HG03196 (cell line): ENCODE measurements around the gene EPS15.
"Not testable (repeated sequence)": the region's sequence is repeated elsewhere in the genome, so short reads cannot be mapped to it uniquely, and the experiment has no call there.

Experiments
- ATAC-seq: cut with Tn5 transposase; IDR thresholded peaks from one replicate; pipeline ENCODE4 v1.9.1; 2021; ENCODE audit not compliant: unreplicated experiment

Gene EPS15

DNA sequence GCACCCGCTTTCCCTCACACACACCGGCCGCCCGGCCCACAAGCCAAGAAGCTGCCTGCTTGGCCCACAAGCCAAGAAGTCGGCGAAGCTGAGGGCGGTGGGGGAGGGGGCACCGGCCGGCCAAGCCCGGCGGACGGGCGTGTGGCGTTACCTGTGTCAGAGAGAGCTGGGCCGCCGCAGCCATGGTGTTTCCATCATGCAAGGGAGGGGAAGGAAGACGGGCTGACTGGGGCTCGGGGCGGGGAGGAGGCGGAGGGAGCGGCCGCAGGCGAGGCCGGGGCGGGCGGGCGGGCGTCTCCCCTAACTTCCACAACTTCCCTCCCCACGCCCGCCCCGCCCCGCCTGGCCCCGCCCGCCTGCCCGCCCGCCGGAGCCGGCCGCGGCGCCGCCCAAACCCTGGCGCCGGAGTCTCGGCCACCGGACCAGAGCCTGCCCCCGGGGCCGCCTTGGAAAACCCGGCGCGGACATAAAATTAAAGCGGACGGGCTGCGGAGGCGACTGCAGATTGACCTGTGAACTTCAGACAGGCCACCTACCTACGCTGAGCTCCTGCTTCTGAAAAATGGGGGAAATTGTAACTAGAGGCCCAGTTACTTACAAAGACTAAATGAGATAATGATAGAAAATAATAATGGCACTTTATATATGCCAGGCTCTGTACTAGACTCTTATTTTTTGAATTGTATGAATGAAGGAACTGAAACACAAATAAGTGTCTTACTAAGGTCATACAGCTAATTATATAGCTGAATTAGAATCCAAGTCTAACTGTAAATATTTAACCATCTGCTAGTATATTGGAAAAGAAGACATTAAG is at the start of gene EPS15:
Gene EPS15, minus strand, starts transcription at position 219 of the 817 bp plus-strand sequence. Its CDS starts 35 bp downstream, at position 184.
- ATAC-seq, result peak; percentile 53

DNA sequence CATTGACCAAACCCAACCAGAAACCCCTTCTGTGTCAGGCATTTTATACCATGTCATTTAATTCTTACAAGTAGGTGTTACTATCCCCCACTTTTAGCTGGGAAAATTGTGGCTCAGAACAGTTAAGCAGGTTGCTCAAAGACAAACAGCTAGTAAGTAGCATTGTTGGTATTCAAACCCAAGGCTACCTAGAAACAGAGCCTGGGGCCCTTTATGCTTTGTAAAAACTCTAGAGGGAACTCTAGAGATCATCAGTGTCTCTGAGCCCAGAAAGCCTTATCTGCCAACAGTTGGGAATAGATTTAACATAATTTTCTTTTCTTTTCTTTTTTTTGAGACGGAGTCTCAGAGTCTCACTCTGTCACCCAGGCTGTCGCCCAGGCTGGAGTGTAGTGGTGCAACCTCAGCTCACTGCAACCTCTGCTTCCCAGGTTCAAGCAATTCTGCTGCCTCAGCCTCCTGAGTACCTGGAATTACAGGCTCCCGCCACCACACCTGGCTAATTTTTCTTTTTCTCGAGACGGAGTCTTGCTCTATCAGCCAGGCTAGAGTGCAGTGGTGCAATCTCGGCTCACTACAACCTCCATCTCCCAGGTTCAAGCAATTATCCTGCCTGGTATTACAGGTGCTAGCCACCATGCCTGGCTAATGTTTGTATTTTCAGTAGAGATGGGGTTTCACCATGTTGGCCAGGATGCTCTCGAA is 49.3 kb upstream of the EPS15 start:
- ATAC-seq, result no peak

- ATAC-seq, result no peak
Measured at GRCh38 chr1:51567653-51568052, 48.6 kb upstream of the EPS15 start.

GRCh38 chr1:51566260-51566659 is 47.2 kb upstream of the EPS15 start:
- ATAC-seq, result no peak

DNA sequence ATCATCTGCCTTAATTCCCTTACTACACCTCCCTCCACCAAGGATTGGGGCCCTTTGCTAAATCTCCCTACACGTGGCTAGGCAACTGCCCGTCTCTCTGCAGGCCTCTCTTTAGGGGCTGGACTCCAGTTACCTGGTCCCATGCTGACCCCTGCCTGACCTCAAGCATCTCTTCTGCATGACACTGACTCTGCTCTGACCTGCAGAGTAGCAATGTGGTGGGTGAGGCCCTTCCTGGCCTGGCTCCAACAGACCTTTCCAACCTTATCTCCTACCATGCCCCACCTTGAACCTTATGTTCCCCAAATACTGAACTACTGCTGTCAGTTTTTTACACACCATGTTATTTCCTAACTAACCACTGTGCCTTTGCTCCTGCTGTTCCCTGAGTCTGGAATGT is 45.9 kb upstream of the EPS15 start:
- ATAC-seq, result no peak

- ATAC-seq, result no peak
Measured at GRCh38 chr1:51564124-51564523, 45.1 kb upstream of the EPS15 start.

DNA sequence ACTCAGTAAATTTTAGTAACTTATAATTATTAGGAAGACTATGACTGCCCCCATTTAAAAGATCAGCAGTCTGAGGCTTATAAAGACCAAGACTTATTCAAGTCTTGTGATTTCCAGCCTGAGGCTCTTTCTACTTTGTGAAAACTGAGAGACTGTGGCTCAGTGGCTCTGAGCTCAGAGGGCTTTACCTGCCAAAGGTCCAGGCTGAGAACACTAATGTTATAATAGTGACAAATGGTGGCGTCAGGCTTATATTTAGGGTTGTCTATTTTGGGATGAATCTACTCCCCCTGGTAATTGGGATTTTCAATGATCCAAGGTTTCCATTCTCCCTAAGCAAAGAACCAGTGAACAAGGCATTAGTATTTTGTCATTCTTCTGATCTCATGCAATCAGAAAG is 42.6 kb upstream of the EPS15 start:
- ATAC-seq, result no peak

DNA sequence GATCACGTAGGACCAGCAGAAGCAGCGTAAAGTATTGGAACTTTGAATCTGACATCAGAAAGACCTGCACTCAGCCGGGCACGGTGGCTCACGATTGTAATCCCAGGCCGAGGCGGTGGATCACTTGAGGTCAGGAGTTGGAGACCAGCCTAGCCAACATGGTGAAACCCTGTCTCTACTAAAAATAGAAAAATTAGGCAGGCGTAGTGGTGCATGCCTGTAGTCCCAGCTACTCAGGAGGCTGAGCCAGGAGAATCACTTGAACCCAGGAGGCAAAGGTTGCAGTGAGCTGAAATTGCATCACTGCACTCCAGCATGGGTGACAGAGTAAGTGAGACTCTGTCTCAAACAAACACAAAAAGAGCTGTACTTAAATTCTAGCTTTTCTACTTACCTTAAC is 41.8 kb upstream of the EPS15 start:
- ATAC-seq, result not testable (repeated sequence)

DNA sequence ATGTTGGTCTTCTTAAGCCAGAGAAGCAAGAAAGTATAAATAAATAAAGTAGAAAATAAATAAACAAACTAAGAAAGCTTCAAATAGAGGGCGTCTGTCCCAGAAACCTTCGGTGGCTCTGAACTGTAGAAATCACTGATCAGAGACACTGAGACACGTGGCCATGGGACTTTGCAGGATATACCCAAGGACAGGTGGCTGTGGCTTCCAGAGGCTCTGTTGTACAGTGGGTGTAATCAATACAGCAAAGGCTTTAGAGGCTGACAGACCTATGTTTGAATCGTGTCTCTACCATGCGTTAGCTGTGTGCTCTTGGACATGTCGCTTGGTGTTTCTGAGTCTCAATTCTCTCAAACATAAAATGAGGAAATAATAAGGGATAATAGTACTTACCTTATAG is 41.0 kb upstream of the EPS15 start:
- no peak for ATAC-seq

DNA sequence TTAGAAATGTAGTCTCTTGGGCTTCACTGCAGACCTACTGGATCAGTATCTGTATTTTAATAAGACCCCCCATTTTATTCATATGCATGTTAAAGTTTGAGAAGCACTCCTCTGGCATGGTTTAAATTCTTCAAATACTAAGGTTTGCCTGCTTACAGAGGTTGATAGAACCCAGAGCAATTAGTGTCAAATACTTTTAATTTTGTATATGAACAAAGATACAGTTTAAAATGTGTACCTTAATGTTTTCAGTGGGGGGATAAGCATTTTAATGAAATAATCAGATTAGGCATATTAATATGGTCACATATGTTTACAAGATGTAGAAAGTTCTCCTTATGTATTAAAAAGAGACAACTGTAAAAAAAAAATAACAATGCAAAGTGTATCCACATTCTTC is 40.4 kb upstream of the EPS15 start:
- ATAC-seq, result no peak

DNA sequence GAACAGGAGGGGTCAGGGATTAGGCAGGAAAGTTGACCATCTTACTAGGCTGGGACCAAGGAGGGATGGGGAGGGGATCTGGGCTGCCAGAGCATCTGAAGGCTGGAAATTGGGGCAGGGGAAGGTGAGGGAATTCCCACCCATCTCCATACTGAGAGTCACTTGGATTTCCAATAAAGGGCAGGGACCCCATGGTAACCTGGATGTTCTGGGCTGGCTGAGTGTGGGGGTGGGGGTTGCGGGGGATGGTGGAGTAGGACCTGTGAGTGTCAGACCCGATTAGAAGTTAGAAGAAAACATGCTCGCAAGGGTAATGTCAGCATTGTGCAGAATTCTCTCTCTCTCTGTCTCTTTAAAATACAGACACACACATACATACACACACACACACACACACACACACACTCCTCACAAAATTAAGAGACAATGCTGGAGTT is 40.0 kb upstream of the EPS15 start:
- no peak for ATAC-seq

GRCh38 chr1:51558375-51558924 is 39.4 kb upstream of the EPS15 start:
- no peak for ATAC-seq

DNA sequence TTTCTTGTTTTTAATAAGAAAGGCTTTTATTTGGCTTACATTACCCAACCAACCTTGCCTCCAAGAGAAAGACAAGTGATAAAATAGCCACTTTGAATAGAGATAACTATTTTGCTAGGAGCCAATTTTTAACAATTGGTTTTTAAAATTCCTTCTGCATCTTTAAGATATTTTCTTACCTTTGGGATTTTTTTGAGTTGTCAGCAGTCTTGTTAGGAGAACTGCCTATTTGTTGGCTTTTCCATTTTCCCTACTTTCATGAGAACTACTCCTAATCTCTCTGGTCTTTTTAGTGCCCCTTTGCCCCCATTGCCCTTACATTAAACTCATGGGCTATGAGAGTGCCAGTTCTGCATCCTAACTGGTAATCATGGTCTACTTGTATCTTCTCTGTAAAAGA is 38.1 kb upstream of the EPS15 start:
- ATAC-seq, result no peak

DNA sequence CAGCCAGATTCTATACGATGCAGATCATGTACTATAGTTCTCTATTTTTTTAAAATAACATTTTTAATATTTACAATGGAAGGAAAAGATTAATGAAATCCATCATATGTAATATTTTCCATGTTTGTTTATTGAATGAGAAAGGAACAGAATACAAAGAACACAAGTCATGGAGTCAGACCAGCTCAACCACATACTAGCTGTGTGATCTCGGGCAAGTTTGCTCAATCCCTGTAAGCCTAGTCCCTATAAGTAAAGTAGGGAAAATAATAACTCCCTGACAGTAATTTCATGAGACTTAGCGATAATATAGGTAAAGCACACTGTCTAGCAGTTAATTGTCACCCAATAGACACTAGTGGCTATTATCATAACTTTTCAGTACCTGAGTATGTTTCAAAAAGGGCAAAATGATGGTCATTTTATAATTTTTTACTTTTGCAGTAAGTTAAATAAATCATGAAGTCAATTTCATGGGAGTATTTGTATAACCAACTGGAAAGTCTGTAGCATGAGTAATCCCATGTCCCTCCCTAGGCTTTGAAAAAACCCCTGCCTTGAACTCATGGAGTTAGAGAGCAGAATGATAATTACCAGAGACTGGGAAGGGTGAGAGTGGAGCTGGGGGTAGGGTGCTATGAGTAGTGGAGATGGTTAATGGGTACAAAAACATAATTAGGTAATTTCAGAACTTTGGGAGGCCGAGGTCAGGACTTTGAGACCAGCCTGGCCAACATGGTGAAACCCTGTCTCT is 37.0 kb upstream of the EPS15 start:
- ATAC-seq, result no peak

DNA sequence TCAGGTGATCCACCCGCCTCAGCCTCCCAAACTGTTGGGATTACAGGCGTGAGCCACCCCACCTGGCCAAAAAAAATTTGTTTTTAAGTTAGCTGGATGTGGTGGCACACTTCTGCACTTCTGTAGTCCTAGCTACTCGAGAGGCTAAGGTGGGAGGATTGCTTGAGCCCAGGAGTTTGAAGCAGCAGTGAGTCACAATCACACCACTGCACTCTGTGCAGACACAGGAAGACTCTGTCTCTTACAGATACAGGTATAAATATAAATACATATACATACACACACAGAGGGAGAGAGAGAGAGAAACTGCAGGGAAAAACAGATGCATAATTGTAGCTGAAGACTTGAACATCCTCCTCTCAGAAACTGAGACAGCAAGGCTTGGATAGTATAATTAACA is 34.8 kb upstream of the EPS15 start:
- ATAC-seq, result no peak

- ATAC-seq, result no peak
Measured at GRCh38 chr1:51552929-51553807, 34.1 kb upstream of the EPS15 start.

- no peak for ATAC-seq
Measured at GRCh38 chr1:51551848-51552296, 32.8 kb upstream of the EPS15 start.

GRCh38 chr1:51551081-51551480 is 32.0 kb upstream of the EPS15 start:
- no peak for ATAC-seq

- no peak for ATAC-seq
Measured at GRCh38 chr1:51549901-51550300, 30.8 kb upstream of the EPS15 start.

- no peak for ATAC-seq
Measured at GRCh38 chr1:51549016-51549619, 30.1 kb upstream of the EPS15 start.
